Lung (tissue), 12 donors: ENCODE data around the gene POLR1B. TPM values are rescaled to one million over a fixed set of nuclear protein-coding genes. Genes with fewer than 3 reads are reported as not detected.

Source experiments
- ATAC-seq: fragments of 200-7000 bp; cut with Tn5 transposase; one replicate; pipeline ENCODE4 v1.9.1; 2020; ENCODE audit warnings: moderate number of reproducible peaks; ENCODE audit not compliant: insufficient read depth, low FRiP score
- DNase-seq, 3 donors: peaks; one replicate each; pipeline ENCODE4 v3.0.0-alpha.2; 2013 to 2017
- H3K27ac ChIP-seq, 2 donors: one replicate each; pipeline ENCODE4 v1.5.1; 2013; ENCODE audit warnings: mild to moderate bottlenecking in 2 of 2, moderate library complexity in 2 of 2, control low read depth in 1 of 2, inconsistent platforms in 1 of 2, low read depth in 1 of 2, low read length in 1 of 2
- H3K27me3 ChIP-seq, 3 donors: one replicate each; pipeline ENCODE4 v1.5.1; 2013; ENCODE audit warnings: low read length in 2 of 3; ENCODE audit not compliant: control insufficient read depth in 3 of 3, insufficient read depth in 3 of 3
- H3K36me3 ChIP-seq, 4 donors: one replicate each; pipeline ENCODE4 v1.5.1; 2013; ENCODE audit warnings: low read length in 4 of 4, mild to moderate bottlenecking in 1 of 4, moderate library complexity in 1 of 4; ENCODE audit not compliant: control insufficient read depth in 4 of 4, insufficient read depth in 4 of 4
- H3K4me1 ChIP-seq, 5 donors: one replicate each; pipeline ENCODE4 v1.5.1; 2013; ENCODE audit warnings: low read length in 5 of 5, mild to moderate bottlenecking in 2 of 5, moderate library complexity in 1 of 5; ENCODE audit not compliant: control insufficient read depth in 5 of 5, insufficient read depth in 5 of 5
- H3K4me3 ChIP-seq: one replicate; pipeline ENCODE4 v1.5.1; 2013; ENCODE audit warnings: mild to moderate bottlenecking, control low read depth, moderate library complexity
- H3K9ac ChIP-seq, 2 donors: one replicate each; pipeline ENCODE4 v1.5.1; 2013; ENCODE audit warnings: low read length in 2 of 2, control low read depth in 1 of 2; ENCODE audit not compliant: insufficient read depth in 1 of 2
- H3K9me3 ChIP-seq, 4 donors: one replicate each; pipeline ENCODE4 v1.5.1; 2013; ENCODE audit warnings: low read length in 3 of 4, mild to moderate bottlenecking in 1 of 4, moderate library complexity in 1 of 4; ENCODE audit not compliant: control insufficient read depth in 4 of 4, insufficient read depth in 3 of 4
- WGBS, 2 donors: extraction: QIAGEN DNeasy Blood & Tissue Kit; methylation state at CpG; one replicate each; pipeline ENCODE4 v1.1.7; 2013; 5-methylcytosine and 5-hydroxymethylcytosine counted together
- polyA plus RNA-seq, 2 donors: library from polyadenylated mRNA; stranded (reverse); fragments of 200-250 nt; gene quantifications; one replicate each; pipeline ENCODE4 v1.2.1, GENCODE V29; 2013
- total RNA-seq, 2 donors: library from RNA; depleted of rRNA in 1 of 2; stranded (reverse); fragments of >200 nt in 1 of 2; gene quantifications; one replicate each; pipeline ENCODE4 v1.2.1, GENCODE V29; 2014 to 2021
- TF ChIP-seq, protein P1 (sequence below): IDR thresholded peaks from 2 replicates; pipeline ENCODE4 v1.5.1; 2012; ENCODE audit warnings: mild to moderate bottlenecking; ENCODE audit errors: control extremely low read depth, extremely low read depth
- donor health status: control.
- donor health status: control.
- donor health status: Bipolar disorder and iron deficiency.
- donor health status: healthy.
- donor health status: DM: yes; HTN: yes; CAD: no.

POLR1B gene
- total and polyA plus RNA-seq, 4 donors, result 4.9 to 26.4 (median 15.2) TPM

- TF ChIP-seq, protein P1, sequence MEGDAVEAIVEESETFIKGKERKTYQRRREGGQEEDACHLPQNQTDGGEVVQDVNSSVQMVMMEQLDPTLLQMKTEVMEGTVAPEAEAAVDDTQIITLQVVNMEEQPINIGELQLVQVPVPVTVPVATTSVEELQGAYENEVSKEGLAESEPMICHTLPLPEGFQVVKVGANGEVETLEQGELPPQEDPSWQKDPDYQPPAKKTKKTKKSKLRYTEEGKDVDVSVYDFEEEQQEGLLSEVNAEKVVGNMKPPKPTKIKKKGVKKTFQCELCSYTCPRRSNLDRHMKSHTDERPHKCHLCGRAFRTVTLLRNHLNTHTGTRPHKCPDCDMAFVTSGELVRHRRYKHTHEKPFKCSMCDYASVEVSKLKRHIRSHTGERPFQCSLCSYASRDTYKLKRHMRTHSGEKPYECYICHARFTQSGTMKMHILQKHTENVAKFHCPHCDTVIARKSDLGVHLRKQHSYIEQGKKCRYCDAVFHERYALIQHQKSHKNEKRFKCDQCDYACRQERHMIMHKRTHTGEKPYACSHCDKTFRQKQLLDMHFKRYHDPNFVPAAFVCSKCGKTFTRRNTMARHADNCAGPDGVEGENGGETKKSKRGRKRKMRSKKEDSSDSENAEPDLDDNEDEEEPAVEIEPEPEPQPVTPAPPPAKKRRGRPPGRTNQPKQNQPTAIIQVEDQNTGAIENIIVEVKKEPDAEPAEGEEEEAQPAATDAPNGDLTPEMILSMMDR, result no peak
- no peaks in the 10 kb centered on the region for H3K36me3 ChIP-seq
- no peak for DNase-seq
- WGBS, 2 donors, result 75 to 85% methylated on average over 3 of the region's 3 CpGs
- no peak overlapping the region for H3K9ac ChIP-seq
- no peak overlapping the region for H3K4me3 ChIP-seq
- no peak for ATAC-seq
- peaks cover 0 to 4% (median 0%) of the 10 kb centered on the region in 4 donors for H3K9me3 ChIP-seq
- no peaks in the 10 kb centered on the region for H3K4me1 ChIP-seq
- no peak overlapping the region for H3K27ac ChIP-seq
- no peaks in the 10 kb centered on the region for H3K27me3 ChIP-seq
Observed at GRCh38 chr2:112600634-112601033, 58.4 kb downstream of the POLR1B start.

DNA sequence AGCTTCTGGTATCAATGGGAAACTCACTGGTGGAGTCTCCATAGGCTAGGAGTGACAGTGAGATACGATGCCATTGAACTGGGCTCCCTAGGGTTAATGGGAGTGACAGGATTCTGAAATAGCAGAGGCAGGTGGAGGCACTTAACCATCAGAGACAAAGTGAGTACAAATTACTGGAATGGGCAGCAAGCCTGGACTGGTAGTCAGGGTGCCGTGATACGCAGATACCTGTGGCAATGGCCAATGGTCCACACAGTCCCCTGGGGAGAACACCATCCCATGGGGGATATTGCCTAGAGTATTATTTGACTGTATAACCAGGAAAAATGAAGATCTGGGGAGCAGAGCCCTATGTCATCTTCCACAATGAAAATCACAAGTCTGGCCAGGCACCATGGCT, 59.5 kb downstream of the POLR1B start:
- DNase-seq (no peak), ATAC-seq (no peak)
- Histone ChIP-seq H3K36me3 (no peaks in the 10 kb centered on the region), H3K9ac (no peak overlapping the region), H3K9me3 (peaks cover 0 to 4% (median 0%) of the 10 kb centered on the region in 4 donors), H3K27ac (no peak overlapping the region), H3K4me3 (no peak overlapping the region), H3K27me3 (no peaks in the 10 kb centered on the region), H3K4me1 (peaks cover 0 to 6% (median 0%) of the 10 kb centered on the region in 5 donors)
- WGBS, 2 donors, result 90 to 97% methylated on average over 3 of the region's 3 CpGs
- TF ChIP-seq, protein P1, result no peak

DNA sequence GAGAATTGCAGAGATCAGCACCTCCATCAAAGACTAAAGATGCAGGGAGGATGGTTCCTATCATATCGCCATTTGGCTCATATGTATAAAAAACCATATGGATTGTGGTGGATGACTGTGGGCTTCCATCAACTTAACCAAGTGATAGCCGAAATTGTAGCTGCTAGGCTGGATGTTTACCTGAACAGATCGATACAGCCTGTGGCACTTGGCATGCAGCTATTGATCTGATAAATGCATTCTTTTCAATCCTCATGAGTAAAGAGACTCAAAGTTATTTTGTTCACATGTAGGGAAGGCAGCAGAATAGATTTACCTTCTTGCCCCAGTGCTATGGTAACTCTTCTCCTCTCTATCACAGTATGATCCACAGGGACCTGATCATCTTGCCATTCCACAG, 60.7 kb downstream of the POLR1B start:
- no peaks in the 10 kb centered on the region for H3K9me3 ChIP-seq
- no peak for ATAC-seq
- WGBS, 2 donors, result 93 to 97% methylated on average over 3 of the region's 3 CpGs
- H3K4me1 ChIP-seq, result peaks cover 0 to 8% (median 0%) of the 10 kb centered on the region in 5 donors
- H3K27me3 ChIP-seq, result no peaks in the 10 kb centered on the region
- H3K27ac ChIP-seq, result no peak overlapping the region
- H3K4me3 ChIP-seq, result no peak overlapping the region
- DNase-seq, result no peak
- TF ChIP-seq, protein P1, result no peak
- no peaks in the 10 kb centered on the region for H3K36me3 ChIP-seq
- no peak overlapping the region for H3K9ac ChIP-seq

GRCh38 chr2:112603731-112604130, 61.5 kb downstream of the POLR1B start:
- H3K4me3 ChIP-seq, result no peak overlapping the region
- H3K27me3 ChIP-seq, result no peaks in the 10 kb centered on the region
- ATAC-seq (no peak), DNase-seq (no peak)
- no peaks in the 10 kb centered on the region for H3K9me3 ChIP-seq
- 84 to 96% methylated on average over 2 of the region's 2 CpGs for WGBS, 2 donors
- H3K27ac ChIP-seq, result no peak overlapping the region
- peaks cover 0 to 8% (median 0%) of the 10 kb centered on the region in 5 donors for H3K4me1 ChIP-seq
- no peak overlapping the region for H3K9ac ChIP-seq
- no peaks in the 10 kb centered on the region for H3K36me3 ChIP-seq
- TF ChIP-seq, protein P1, result no peak
